ENCODE measurements around the gene EPB41L2.

The EPB41L2 gene

DNA sequence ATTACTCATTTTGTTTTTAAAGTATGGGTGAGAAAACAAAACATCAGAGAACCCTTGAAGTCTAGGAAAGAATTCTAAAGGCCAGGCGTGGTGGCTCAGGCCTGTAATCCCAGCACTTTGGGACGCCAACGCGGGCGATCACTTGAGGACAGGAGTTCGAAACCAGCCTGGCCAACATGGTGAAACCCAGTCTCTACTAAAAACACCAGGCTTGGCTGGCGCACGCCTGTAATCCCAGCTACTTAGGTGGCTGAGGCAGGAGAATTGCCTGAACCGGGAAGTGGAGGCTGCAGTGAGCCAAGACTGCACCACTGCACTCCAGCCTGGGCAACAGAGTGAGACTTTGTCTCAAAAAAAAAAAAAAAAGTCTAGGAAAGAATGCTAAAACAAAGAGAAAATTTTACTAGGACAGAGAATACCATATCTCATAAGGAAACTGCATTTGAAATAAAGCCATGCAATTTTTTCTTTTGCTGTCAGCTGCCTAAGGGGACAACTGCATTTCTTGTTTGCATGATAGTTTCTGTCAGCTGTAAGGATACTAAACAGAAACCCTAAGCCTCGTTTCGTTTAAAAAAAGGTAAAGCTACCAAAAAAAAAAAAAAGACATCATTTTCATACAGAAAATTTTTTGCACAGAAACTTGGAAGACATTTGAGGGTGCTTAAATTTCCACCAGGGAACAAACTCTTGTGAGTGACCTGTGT is 203.7 kb downstream of the EPB41L2 start:
- Mint-ChIP-seq H3K27ac (peak overlapping the region; percentile 93), H3K27me3 (ENCODE audit: low read depth, poor library complexity) (no peaks in the 10 kb centered on the region), H3K4me1 (peaks cover 31% of the 10 kb centered on the region), H3K4me3 (no peak overlapping the region), H3K36me3 (ENCODE audit: low read depth) (peaks cover 68% of the 10 kb centered on the region), H3K9me3 (peaks cover 9% of the 10 kb centered on the region)
- no peak for DNase-seq
- TF ChIP-seq, protein P1, sequence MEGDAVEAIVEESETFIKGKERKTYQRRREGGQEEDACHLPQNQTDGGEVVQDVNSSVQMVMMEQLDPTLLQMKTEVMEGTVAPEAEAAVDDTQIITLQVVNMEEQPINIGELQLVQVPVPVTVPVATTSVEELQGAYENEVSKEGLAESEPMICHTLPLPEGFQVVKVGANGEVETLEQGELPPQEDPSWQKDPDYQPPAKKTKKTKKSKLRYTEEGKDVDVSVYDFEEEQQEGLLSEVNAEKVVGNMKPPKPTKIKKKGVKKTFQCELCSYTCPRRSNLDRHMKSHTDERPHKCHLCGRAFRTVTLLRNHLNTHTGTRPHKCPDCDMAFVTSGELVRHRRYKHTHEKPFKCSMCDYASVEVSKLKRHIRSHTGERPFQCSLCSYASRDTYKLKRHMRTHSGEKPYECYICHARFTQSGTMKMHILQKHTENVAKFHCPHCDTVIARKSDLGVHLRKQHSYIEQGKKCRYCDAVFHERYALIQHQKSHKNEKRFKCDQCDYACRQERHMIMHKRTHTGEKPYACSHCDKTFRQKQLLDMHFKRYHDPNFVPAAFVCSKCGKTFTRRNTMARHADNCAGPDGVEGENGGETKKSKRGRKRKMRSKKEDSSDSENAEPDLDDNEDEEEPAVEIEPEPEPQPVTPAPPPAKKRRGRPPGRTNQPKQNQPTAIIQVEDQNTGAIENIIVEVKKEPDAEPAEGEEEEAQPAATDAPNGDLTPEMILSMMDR (IDR thresholded peaks at IDR 0.05) = no peak

DNA sequence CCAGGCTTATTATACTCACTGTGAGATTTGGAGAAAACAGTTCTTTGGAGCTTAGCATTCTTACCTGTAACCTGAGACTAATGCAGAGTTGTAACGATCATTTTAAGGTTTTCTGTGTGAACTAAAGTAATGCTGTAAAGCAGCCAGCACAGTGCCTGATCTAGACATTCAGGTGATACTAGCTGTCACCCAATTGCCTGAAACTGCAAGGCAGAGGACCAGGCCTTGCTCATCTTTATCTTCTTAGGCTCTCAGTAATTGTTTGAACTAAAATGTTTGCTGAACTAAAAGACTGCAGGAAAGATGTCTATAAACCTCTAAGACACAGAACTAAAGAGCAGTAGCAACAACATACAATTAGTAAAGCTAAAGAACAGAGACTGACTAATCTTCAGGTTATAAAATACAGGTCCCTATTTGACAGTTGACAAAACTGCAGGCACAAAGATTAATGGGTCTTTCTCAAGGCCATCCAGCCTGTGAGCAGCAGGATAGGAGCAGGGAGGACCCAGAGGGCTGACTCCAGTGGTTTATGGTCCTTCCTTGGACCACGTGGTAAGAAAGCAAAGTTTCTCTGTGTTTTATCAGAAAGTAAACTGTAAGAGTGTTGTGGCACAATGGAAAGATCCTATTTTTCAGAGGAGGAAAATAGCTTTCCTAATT is 204.4 kb downstream of the EPB41L2 start:
- TF ChIP-seq, protein P1 (IDR thresholded peaks at IDR 0.05) = no peak
- Mint-ChIP-seq H3K4me1 (peaks cover 37% of the 10 kb centered on the region), H3K36me3 (ENCODE audit: low read depth) (peaks cover 69% of the 10 kb centered on the region), H3K9me3 (peaks cover 9% of the 10 kb centered on the region), H3K27me3 (ENCODE audit: low read depth, poor library complexity) (no peaks in the 10 kb centered on the region), H3K4me3 (no peak overlapping the region), H3K27ac (peak overlapping the region; percentile 93)
- DNase-seq = no peak

DNA sequence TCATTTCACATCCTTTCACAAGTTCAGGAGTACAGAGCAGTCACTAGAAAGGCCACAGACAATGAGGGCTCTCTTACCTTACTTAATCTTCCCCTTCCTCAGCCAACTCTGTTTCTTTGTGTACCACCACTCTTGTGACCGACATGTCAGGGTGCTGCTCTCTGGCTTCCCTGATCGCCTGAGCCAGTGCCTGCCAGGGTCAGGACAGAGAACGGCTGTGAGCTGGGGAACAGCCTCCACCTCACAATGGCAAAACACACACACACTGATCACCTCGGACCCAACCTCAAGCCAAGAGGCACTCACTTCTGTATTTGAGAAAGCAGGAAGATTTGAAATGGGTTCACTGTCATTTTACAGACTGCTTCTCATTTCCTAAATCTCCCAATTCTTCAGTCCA is 205.0 kb downstream of the EPB41L2 start:
- peaks cover 39% of the 10 kb centered on the region for H3K4me1 Mint-ChIP-seq
- peaks cover 69% of the 10 kb centered on the region for H3K36me3 Mint-ChIP-seq (ENCODE audit: low read depth)
- H3K4me3 Mint-ChIP-seq = no peak overlapping the region
- H3K27me3 Mint-ChIP-seq (ENCODE audit: low read depth, poor library complexity) = no peaks in the 10 kb centered on the region
- no peak for DNase-seq
- peaks cover 9% of the 10 kb centered on the region for H3K9me3 Mint-ChIP-seq
- TF ChIP-seq, protein P1 (IDR thresholded peaks at IDR 0.05) = no peak
- peak overlapping the region; percentile 93 for H3K27ac Mint-ChIP-seq

DNA sequence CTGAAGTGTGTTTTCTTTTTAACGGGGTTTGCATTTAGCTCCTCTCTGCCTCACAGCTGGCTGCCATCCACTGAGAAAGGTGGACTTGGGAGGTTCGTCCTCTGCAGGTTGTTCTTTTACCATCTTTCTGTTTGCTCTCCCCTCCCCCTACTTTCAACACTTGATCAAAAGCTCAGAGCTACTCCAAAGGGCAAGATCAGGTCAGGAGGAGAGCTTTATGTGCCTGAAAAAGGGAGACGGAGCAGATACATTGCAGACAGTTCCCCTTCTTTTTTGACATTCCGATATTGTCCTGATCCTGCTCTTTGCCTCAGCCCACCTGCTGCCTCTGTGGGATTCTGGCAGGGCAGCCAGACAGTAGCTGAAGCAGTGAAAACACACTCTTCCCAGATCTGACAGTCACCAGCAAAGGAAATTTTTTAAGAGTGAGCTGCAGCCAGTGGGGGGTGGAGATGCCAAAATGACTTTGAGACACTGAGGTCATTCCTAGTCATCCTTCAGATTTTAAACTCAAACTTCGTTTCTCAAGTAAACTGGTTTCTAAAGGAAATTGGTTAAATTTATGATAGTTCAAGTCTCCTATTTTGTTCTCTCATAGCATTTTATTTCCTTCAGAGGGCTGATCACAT is 209.4 kb downstream of the EPB41L2 start:
- Mint-ChIP-seq H3K4me1 (peaks cover 42% of the 10 kb centered on the region), H3K36me3 (ENCODE audit: low read depth) (peaks cover 53% of the 10 kb centered on the region), H3K9me3 (peaks cover 9% of the 10 kb centered on the region), H3K4me3 (peak overlapping the region; percentile 29), H3K27me3 (ENCODE audit: low read depth, poor library complexity) (peaks cover 2% of the 10 kb centered on the region), H3K27ac (peak overlapping the region; percentile 83)
- DNase-seq = no peak
- TF ChIP-seq, protein P1 (IDR thresholded peaks at IDR 0.05) = no peak

DNA sequence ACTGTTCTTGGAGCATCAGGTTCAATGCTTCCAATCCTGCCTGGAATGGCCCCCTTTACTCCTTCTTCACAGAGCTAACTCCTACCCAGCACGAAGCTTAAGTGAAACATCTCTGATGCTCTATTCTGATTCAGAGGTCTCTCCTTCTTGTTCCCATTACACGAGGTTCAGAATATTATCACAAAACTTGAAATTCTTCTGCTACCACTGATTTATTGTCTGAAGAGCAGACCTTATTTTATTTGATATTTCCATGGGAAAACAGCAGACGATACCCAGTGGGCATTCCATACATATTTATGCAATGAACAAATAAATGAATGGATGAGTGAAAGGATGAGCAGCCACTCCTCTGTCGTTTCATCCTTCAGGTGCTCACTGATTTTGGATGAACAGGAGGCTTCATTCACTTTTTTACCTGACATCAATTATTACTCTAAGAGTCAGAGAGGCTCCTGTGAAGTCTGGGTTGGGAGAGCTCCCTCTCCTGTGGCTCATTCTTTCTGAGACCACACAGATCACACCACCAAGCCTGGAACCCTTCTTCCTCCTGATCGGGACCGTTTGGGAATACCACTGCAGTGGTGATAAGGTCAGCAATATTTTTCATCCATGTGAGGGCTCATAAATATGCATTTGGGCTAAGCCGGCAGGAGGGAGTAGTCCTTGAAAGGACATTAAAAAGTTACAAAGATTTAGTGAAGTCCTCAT is 210.0 kb downstream of the EPB41L2 start:
- peaks cover 9% of the 10 kb centered on the region for H3K9me3 Mint-ChIP-seq
- TF ChIP-seq, protein P1 (IDR thresholded peaks at IDR 0.05) = no peak
- H3K4me3 Mint-ChIP-seq = no peak overlapping the region
- peaks cover 2% of the 10 kb centered on the region for H3K27me3 Mint-ChIP-seq (ENCODE audit: low read depth, poor library complexity)
- H3K27ac Mint-ChIP-seq = peak overlapping the region; percentile 83
- H3K36me3 Mint-ChIP-seq (ENCODE audit: low read depth) = peaks cover 50% of the 10 kb centered on the region
- peaks cover 39% of the 10 kb centered on the region for H3K4me1 Mint-ChIP-seq
- no peak for DNase-seq

Data from nephron progenitor cell (in vitro differentiated cells).